Measurements from ENCODE around the gene MED16.
A peak's percentile ranks its signal among the peaks of the same experiment; 100 is the strongest.
"Not testable (repeated sequence)": the region's sequence is repeated elsewhere in the genome, so short reads cannot be mapped to it uniquely, and the experiment has no call there.

The MED16 gene

GRCh38 chr19:850979-851335 is 42.0 kb downstream of the MED16 start:
- no peaks in the 10 kb centered on the region for H3K36me3 Mint-ChIP-seq
- DNase-seq (ENCODE audit: low spot score in 2 of 2) (no peak), ATAC-seq (no peak)
- no peak overlapping the region for H3K4me3 Mint-ChIP-seq
- H3K9me3 Mint-ChIP-seq = no peaks in the 10 kb centered on the region
- no peak overlapping the region for H3K27ac Mint-ChIP-seq
- no peaks in the 10 kb centered on the region for H3K4me1 Mint-ChIP-seq

DNA sequence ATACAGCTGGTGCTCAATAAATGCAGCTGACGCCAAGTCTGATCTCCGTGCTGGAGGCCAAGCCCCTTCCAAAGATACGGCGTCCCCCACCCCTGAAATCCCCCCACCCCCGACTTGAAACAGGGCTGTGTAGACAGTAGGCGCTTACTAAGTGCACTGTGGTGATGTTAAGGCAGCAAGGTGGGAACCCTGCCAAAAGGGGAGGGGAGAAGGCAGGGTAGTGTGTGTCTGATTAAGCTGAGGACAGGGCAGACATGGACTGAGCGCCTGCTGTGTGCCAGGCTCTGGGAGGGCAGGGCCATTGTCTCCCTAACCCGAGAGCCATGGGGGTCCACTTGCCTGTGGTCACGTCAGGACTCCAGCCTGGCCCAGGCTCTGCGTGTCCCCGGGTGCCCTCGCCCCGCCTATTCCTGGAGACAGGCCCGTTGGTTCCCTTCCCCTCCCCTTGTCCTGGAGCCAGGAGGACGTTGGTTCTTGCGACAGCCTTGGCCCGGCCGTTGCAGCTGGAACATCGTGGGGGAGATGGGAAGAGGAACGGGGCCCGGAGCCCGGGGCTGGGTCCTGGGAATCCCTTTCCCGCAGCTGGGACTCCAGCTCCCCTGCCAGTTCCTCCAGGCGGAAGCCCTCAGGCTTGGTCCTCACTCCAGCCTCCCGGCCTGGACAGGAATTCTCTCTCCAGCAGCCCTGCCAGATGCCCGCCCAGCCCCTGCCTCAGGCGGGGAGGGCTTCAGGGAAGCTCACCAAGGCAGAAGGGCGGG is 42.6 kb downstream of the MED16 start:
- Mint-ChIP-seq H3K4me1 (no peaks in the 10 kb centered on the region), H3K27ac (no peak overlapping the region), H3K9me3 (no peaks in the 10 kb centered on the region), H3K36me3 (no peaks in the 10 kb centered on the region), H3K4me3 (no peak overlapping the region)
- peak; percentile 51 for ATAC-seq
- DNase-seq (ENCODE audit: low spot score in 2 of 2) = no peak

DNA sequence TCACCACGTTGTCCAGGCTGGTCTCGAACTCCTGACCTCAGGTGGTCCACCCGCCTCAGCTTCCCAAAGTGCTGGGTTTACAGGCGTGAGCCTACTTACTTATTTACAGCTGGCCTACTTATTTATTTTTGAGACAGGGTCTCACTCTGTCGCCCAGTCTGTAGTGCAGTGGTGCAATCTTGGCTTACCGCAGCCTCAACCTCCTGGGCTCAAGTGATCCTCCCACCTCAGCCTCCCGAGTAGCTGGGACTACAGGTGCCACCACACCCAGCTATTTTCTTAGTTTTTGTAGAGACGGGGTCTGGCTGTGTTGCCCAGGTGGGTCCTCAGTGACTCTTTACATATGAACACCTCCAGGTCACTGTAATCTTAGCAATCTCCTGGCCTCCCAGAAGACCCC is 43.8 kb downstream of the MED16 start:
- not testable (repeated sequence) for H3K27ac Mint-ChIP-seq; H3K9me3 Mint-ChIP-seq; H3K4me1 Mint-ChIP-seq; DNase-seq (ENCODE audit: low spot score in 2 of 2); ATAC-seq; H3K4me3 Mint-ChIP-seq; H3K36me3 Mint-ChIP-seq

- H3K4me1 Mint-ChIP-seq = peaks cover 6% of the 10 kb centered on the region
- no peak overlapping the region for H3K4me3 Mint-ChIP-seq
- no peak for DNase-seq (ENCODE audit: low spot score in 2 of 2)
These were observed 44.5 kb downstream of the MED16 start for GRCh38 chr19:848386-848921.

DNA sequence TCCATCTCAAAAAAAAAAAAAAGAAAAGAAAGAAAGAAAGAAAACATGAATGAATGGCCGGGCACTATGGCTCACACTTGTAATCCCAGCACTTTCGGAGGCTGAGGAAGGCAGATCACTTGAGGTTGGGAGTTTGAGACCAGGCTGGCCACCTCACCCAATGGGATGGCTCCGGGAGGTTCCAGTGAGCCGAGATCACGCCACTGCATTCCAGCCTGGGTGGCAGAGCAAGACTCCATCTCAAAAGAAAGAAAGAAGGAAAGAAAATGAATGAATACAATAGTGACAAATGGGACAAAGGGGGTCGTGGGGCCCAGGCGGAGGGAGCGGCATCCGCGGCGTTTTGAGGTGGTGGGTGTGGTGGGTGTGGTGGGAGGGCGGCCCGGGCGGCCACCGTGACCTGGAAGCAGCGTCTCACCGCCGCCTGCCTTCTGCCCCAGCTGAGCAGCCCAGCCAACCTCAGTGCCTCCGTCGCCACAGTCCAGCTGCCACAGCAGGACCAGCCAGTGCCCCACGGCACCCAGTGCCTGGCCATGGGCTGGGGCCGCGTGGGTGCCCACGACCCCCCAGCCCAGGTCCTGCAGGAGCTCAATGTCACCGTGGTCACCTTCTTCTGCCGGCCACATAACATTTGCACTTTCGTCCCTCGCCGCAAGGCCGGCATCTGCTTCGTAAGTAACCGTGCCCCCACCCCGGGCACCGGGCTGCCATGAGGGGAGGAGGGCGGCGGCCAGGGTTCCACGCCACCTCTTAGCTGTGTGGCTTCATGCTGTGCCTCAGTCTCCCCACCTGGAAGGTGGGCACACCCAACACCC is 47.1 kb downstream of the MED16 start:
- peaks cover 3% of the 10 kb centered on the region for H3K9me3 Mint-ChIP-seq
- H3K4me1 Mint-ChIP-seq = peaks cover 12% of the 10 kb centered on the region
- no peak overlapping the region for H3K27ac Mint-ChIP-seq
- ATAC-seq (no peak), DNase-seq (ENCODE audit: low spot score in 2 of 2) (no peak)
- no peak overlapping the region for H3K4me3 Mint-ChIP-seq
- peaks cover 6% of the 10 kb centered on the region for H3K36me3 Mint-ChIP-seq

More at GRCh38 chr19:848386-848921, 44.5 kb downstream of the MED16 start:
- Mint-ChIP-seq H3K9me3 (no peaks in the 10 kb centered on the region), H3K36me3 (no peaks in the 10 kb centered on the region), H3K27ac (no peak overlapping the region)
- no peak for ATAC-seq

DNA sequence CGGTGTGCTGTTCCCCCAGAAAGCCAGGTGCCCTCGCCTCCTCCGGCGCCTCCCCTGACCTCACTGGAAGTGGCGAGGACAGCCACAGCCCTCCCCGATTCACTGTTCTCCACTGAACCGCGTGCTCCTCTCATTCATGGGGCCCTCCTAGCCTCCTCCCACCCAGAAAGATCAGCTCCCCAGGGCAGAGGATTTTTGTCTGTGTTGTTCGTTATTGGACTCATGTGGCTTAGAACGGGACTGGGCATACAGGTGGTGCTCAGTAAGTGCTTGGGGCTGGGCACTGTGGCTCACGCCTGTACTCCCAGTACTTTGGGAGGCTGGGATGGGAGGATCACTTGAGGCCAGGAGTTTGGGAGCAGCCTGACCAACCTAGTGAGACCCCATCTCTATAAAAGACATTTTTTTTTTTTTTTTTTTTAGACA is 48.4 kb downstream of the MED16 start:
- H3K36me3 Mint-ChIP-seq = peaks cover 6% of the 10 kb centered on the region
- H3K4me1 Mint-ChIP-seq = peaks cover 12% of the 10 kb centered on the region
- H3K4me3 Mint-ChIP-seq = no peak overlapping the region
- ATAC-seq (peak; percentile 40), DNase-seq (ENCODE audit: low spot score in 2 of 2) (no peak)
- H3K9me3 Mint-ChIP-seq = peaks cover 3% of the 10 kb centered on the region
- H3K27ac Mint-ChIP-seq = no peak overlapping the region

DNA sequence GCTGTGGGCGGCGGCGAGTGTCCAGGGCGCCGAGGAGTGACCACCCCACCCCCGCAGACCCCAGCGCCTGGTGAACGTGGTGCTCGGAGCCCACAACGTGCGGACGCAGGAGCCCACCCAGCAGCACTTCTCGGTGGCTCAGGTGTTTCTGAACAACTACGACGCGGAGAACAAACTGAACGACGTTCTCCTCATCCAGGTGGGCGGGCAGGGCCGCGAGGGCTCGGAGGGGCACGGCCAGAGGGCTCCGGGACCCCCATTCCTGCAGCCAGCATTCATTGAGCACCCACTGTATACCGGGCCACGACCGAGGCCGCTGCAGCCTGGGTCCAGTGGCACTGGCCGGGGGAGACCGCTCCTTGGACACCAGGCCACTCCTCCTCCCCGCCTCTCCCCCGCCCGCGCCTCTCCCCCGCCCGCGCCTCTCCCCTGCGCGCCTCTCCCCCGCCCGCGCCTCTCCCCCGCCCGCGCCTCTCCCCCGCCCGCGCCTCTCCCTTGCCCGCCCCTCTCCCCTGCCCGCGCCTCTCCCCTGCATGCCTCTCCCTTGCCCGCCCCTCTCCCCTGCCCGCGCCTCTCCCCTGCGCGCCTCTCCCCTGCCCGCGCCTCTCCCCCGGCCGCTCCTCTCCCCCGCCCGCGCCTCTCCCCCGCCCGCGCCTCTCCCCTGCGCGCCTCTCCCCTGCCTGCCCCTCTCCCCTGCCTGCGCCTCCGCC is 49.0 kb downstream of the MED16 start:
- ATAC-seq (no peak), DNase-seq (ENCODE audit: low spot score in 2 of 2) (no peak)
- peaks cover 12% of the 10 kb centered on the region for H3K4me1 Mint-ChIP-seq
- H3K27ac Mint-ChIP-seq = no peak overlapping the region
- peaks cover 10% of the 10 kb centered on the region for H3K36me3 Mint-ChIP-seq
- H3K4me3 Mint-ChIP-seq = no peak overlapping the region
- H3K9me3 Mint-ChIP-seq = peaks cover 3% of the 10 kb centered on the region

- no peak overlapping the region for H3K4me3 Mint-ChIP-seq
- H3K27ac Mint-ChIP-seq = no peak overlapping the region
- H3K4me1 Mint-ChIP-seq = peaks cover 12% of the 10 kb centered on the region
- peaks cover 12% of the 10 kb centered on the region for H3K36me3 Mint-ChIP-seq
- peaks cover 3% of the 10 kb centered on the region for H3K9me3 Mint-ChIP-seq
- ATAC-seq (peak; percentile 42), DNase-seq (ENCODE audit: low spot score in 2 of 2) (no peak)
These were observed 49.7 kb downstream of the MED16 start for GRCh38 chr19:843180-843835.

DNA sequence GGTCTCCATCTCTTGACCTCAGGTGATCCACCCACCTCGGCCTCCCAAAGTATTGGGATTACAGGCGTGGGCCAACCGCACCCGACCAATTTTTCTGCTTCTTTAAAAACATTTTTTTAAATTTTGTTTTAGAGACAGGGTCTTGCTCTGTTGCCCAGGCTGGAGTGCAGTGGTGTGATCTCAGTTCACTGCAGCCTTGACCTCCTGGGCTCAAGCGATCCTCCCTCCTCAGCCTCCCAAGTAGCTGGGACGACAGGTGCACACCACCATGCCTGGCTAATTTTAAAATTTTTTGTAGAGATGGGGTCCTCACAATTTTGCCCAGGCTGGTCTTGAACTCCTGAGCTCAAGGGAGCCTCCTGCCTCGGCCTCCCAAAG is 50.2 kb downstream of the MED16 start:
- H3K4me1 Mint-ChIP-seq = peaks cover 12% of the 10 kb centered on the region
- DNase-seq (ENCODE audit: low spot score in 2 of 2); H3K4me3 Mint-ChIP-seq: not testable (repeated sequence)

DNA sequence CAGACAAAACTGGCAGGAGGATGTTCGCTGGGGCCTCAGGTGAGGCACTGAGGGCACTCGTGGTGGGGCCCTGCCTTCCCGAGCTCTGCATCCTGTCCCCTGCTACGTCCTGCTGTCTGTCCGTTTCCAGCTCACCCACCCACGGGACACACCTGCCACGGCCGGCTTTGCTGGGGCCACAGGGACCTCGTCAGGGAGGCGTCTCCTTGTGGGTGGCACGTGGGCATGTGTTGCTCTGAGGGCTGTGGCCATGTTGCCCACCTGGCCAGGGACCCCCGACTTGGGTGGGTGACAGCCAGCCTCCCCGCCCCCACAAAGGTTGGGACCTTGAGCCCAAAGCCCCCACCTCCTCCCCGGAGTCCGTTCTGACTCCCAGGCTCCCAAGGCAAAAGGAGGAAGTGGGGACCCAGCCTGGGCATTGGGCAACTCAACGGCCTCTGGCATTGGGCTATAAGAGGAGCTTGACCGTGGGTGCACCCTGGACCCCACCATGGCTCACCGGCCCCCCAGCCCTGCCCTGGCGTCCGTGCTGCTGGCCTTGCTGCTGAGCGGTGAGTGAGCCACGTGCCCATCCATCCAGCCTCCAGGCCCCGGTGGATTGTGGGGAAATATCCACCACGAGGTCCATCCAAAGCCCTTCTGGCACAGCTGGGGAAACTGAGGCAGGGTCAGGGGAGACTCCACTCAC is 52.3 kb downstream of the MED16 start, which contains the start of gene PRTN3:
Gene PRTN3 (plus strand): TSS at position 481 of the 688 bp plus-strand sequence. CDS start 10 bp downstream, at position 491.
- ATAC-seq (no peak), DNase-seq (ENCODE audit: low spot score in 2 of 2) (no peak)
- Mint-ChIP-seq H3K9me3 (peaks cover 3% of the 10 kb centered on the region), H3K27ac (no peak within 1 kb of the TSS), H3K36me3 (peaks cover 12% of the 10 kb centered on the region), H3K4me1 (peaks cover 12% of the 10 kb centered on the region), H3K4me3 (no peak within 1 kb of the TSS)

More for the DNA sequence above, 50.2 kb downstream of the MED16 start:
- not testable (repeated sequence) for ATAC-seq, H3K9me3 Mint-ChIP-seq, H3K27ac Mint-ChIP-seq
- H3K36me3 Mint-ChIP-seq = peaks cover 12% of the 10 kb centered on the region

DNA sequence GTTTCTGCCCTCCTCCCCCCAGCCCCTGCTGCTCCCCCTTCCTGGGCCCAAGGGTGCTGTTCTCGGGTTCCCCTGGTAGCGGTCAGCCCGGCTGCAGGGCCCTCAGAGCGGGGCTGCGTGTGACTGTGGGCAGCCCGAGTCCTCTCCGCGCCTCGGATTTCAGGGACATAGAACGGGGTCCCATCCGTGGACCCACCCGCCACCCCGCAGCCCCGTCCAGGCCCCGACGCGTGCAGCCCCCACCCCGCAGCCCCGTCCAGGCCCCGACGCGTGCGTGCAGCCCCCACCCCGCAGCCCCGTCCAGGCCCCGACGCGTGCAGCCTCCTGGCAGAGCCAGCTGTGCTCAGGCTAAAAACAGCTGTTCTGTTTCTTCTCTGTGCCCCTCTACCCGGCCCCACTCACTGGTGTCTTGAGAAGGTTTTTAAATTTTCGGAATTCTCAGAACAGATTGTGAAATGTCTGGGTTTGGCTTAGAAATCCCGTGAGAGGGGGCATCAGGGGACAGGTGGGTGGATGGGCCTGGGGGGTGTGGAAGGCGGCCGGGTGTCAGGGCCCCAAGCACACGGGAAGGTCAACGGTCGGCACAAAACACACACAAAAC is 57.7 kb downstream of the MED16 start:
- DNase-seq (ENCODE audit: low spot score in 2 of 2) (no peak), ATAC-seq (no peak)
- H3K27ac Mint-ChIP-seq = no peak overlapping the region
- H3K36me3 Mint-ChIP-seq = peaks cover 6% of the 10 kb centered on the region
- no peaks in the 10 kb centered on the region for H3K9me3 Mint-ChIP-seq
- no peaks in the 10 kb centered on the region for H3K4me1 Mint-ChIP-seq
- H3K4me3 Mint-ChIP-seq = no peak overlapping the region

DNA sequence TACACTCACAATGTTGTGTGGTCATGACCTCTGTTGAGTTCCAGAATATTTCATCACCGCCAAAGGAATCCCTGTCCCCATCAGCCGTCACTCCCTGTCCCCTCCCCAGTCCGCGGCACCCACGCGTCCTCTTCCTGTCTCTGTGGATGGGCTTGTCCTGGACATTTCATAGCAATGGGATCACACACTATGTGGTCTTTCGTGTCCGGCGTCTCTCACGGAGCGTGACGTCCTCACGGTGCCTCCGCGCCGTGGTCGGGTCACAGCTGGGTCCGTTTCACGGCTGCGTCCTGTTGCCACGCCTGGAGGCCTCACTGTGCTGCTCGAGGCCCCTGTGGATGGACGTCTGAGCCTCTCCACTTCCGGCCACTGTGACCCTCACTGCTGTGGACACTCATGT is 58.8 kb downstream of the MED16 start:
- Mint-ChIP-seq H3K27ac (no peak overlapping the region), H3K4me3 (no peak overlapping the region), H3K36me3 (peaks cover 4% of the 10 kb centered on the region), H3K4me1 (no peaks in the 10 kb centered on the region), H3K9me3 (no peaks in the 10 kb centered on the region)
- no peak for DNase-seq (ENCODE audit: low spot score in 2 of 2)
- no peak for ATAC-seq

DNA sequence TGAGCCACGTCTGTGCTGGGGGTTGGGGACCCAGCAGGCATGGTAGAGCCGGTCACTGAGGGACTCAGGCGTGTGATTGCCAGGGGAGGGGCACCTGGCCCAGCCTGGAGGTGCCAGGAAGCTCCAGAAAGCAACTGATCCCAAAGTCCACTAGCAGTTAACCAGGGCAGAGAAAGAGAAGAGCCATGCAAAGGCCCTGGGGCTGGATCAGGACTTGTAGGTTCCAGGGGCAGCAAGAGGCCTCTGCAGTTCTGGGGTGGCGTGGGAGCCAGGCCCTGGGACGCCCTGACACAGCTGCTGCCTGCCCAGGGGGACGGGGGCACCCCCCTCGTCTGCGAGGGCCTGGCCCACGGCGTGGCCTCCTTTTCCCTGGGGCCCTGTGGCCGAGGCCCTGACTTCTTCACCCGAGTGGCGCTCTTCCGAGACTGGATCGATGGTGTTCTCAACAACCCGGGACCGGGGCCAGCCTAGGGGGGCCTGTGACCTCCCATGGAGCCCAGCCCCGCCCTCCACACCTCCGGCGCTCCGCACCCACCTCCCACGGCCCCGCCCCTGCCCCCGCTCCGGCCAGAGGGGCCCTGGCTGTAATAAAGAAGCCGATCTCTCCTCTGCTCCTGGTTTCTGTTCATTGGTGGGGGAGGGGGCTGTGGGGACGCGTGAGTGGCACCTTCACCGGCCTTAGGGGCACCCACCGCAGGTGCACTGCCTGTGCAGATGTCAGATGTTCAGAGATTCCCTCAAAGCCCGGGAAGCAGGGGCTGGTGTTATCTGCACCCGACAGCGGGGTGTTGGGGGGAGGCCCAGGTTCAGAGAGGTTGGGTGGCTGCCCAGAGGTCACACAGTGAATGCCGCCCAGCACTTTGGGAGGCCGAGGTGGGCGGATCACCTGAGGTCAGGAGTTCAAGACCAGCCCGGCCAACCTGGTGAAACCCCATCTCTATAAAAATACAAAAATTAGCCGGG is 61.3 kb downstream of the MED16 start:
- Mint-ChIP-seq H3K4me3 (no peak overlapping the region), H3K27ac (no peak overlapping the region), H3K4me1 (no peaks in the 10 kb centered on the region), H3K9me3 (no peaks in the 10 kb centered on the region), H3K36me3 (no peaks in the 10 kb centered on the region)
- ATAC-seq (peak; percentile 19), DNase-seq (ENCODE audit: low spot score in 2 of 2) (no peak)
